HCT116 (cell line): ENCODE measurements around the gene TMEM132D. TPM values are rescaled to one million over a fixed set of nuclear protein-coding genes. Genes with fewer than 3 reads are reported as not detected.

ENCODE experiments used
- ATAC-seq: fragments of 200-7000 bp; cut with Tn5 transposase; 2 replicates; pipeline ENCODE4 v1.9.1; 2020; ENCODE audit warnings: mild to moderate bottlenecking, moderate library complexity
- BruUV-seq: library from RNA; stranded (reverse); fragments of 400-500 nt; replicated peaks from 2 replicates; lab custom pipeline; 2021; lab: Mats Ljungman, UMichigan
- CTCF ChIA-PET: fragments of 300-600 bp; sonication (Branson Sonifier 250); formaldehyde crosslinking; loops from one replicate; lab custom pipeline; 2021; ENCODE audit warnings: antibody characterized with exemption; lab: Charles Lee
- POLR2A ChIA-PET: fragments of 300-600, 350-600 bp; sonication (Branson Sonifier 250); formaldehyde crosslinking; loops from one replicate; lab custom pipeline; 2021; ENCODE audit warnings: antibody characterized with exemption; lab: Charles Lee
- RAD21 ChIA-PET, 2 experiments: fragments of 300-600 bp; sonication (Branson Sonifier 250); formaldehyde crosslinking; loops; one replicate each; lab custom pipeline; 2023; ENCODE audit warnings: low total read pairs in 2 of 2; ENCODE audit not compliant: uncharacterized antibody in 2 of 2, unreplicated experiment in 2 of 2, low non-redundant PET in 1 of 2; lab: Charles Lee
- DNase-seq: peaks from one replicate; pipeline ENCODE4 v3.0.0-alpha.2; 2010; ENCODE audit warnings: low read depth, low spot score
- H2AFZ ChIP-seq: fragments of 200-600 bp; shearing (Covaris generic), sonication (generic); 2 replicates; pipeline ENCODE4 v1.6.1; 2017; ENCODE audit warnings: low read depth, mixed run types, mixed read lengths, antibody characterized with exemption, low read length; ENCODE audit not compliant: poor library complexity, severe bottlenecking
- H3K27ac ChIP-seq: 2 replicates; pipeline ENCODE4 v1.5.1; 2012; ENCODE audit warnings: low read depth, low read length
- H3K27me3 ChIP-seq: fragments of 200-600 bp; sonication (generic); 2 replicates; pipeline ENCODE4 v1.6.1; 2016; ENCODE audit warnings: mixed run types, low read length, mixed read lengths; ENCODE audit not compliant: insufficient read depth
- H3K36me3 ChIP-seq, 2 experiments: fragments of 200-500 bp in 1 of 2; fragments of 200-600 bp in 1 of 2; sonication (Bioruptor generic) in 1 of 2; sonication (generic) in 1 of 2; 2 replicates each; pipeline versions ENCODE4 v1.5.1 to v1.6.1; 2014 to 2016; ENCODE audit warnings: low read length in 2 of 2, inconsistent platforms in 1 of 2, mixed read lengths in 1 of 2, mixed run types in 1 of 2; ENCODE audit not compliant: insufficient read depth in 2 of 2, control insufficient read depth in 1 of 2
- H3K4me1 ChIP-seq, 2 experiments: fragments of 200-600 bp in 1 of 2; sonication (generic) in 1 of 2; 2 replicates each; pipeline versions ENCODE4 v1.5.1 to v1.6.1; 2012 to 2017; ENCODE audit warnings: low read length in 2 of 2, inconsistent platforms in 1 of 2, mild to moderate bottlenecking in 1 of 2, mixed read lengths in 1 of 2, mixed run types in 1 of 2, moderate library complexity in 1 of 2; ENCODE audit not compliant: insufficient read depth in 2 of 2, control insufficient read depth in 1 of 2
- H3K4me2 ChIP-seq: fragments of 200-600 bp; sonication (generic); 2 replicates; pipeline ENCODE4 v1.6.1; 2017; ENCODE audit warnings: mixed run types, low read length, mixed read lengths
- H3K4me3 ChIP-seq, 2 experiments: fragments of 200-600 bp in 1 of 2; sonication (generic) in 1 of 2; replicated peaks in 1 of 2; 2 replicates each; pipeline ENCODE4 v1.5.1; 2011 to 2016; ENCODE audit warnings: low read length in 2 of 2, control low read depth in 1 of 2, low read depth in 1 of 2, mild to moderate bottlenecking in 1 of 2, mixed read lengths in 1 of 2, mixed run types in 1 of 2
- H3K79me2 ChIP-seq: fragments of 200-600 bp; sonication (generic); 2 replicates; pipeline ENCODE4 v1.6.1; 2017; ENCODE audit warnings: mild to moderate bottlenecking, mixed run types, low read length, moderate library complexity, mixed read lengths; ENCODE audit not compliant: insufficient read depth
- H3K9ac ChIP-seq: fragments of 200-600 bp; sonication (generic); 2 replicates; pipeline ENCODE4 v1.6.1; 2016; ENCODE audit warnings: low read length, mixed read lengths
- H3K9me2 ChIP-seq: fragments of 200-600 bp; sonication (generic), shearing (Covaris generic); 2 replicates; pipeline ENCODE4 v1.6.1; 2017; ENCODE audit warnings: mixed run types, mild to moderate bottlenecking, moderate library complexity; ENCODE audit not compliant: insufficient read depth
- H3K9me3 ChIP-seq, 2 experiments: fragments of 200-500 bp in 1 of 2; fragments of 200-600 bp in 1 of 2; sonication (Bioruptor generic) in 1 of 2; sonication (generic) in 1 of 2; 2 replicates each; pipeline ENCODE4 v1.6.1; 2014 to 2017; ENCODE audit warnings: low read length in 2 of 2, mixed read lengths in 2 of 2, inconsistent platforms in 1 of 2, low read depth in 1 of 2, mild to moderate bottlenecking in 1 of 2, mixed run types in 1 of 2, moderate library complexity in 1 of 2; ENCODE audit not compliant: control insufficient read depth in 1 of 2, insufficient read depth in 1 of 2
- H4K20me1 ChIP-seq: fragments of 200-600 bp; sonication (generic), shearing (Covaris generic); 2 replicates; pipeline ENCODE4 v1.6.1; 2017; ENCODE audit warnings: mixed run types, mild to moderate bottlenecking, moderate library complexity; ENCODE audit not compliant: insufficient read depth
- CBX3 ChIP-seq: IDR thresholded peaks from 2 replicates; pipeline ENCODE4 v1.6.1; 2012; ENCODE audit warnings: low read depth
- CEBPB ChIP-seq: IDR thresholded peaks from 2 replicates; pipeline ENCODE4 v1.6.1; 2012; ENCODE audit warnings: low read depth
- EGR1 ChIP-seq: IDR thresholded peaks from 2 replicates; pipeline ENCODE4 v1.6.1; 2012; ENCODE audit warnings: low read depth
- ELF1 ChIP-seq: IDR thresholded peaks from 2 replicates; pipeline ENCODE4 v1.6.1; 2012; ENCODE audit warnings: low read depth, borderline replicate concordance
- EZH2 ChIP-seq: fragments of 200-600 bp; sonication (generic); IDR thresholded peaks from 2 replicates; pipeline ENCODE4 v1.6.1; 2017; ENCODE audit warnings: antibody characterized with exemption, mixed run types
- EZH2phosphoT487 ChIP-seq: fragments of 200-600 bp; IDR thresholded peaks from 2 replicates; pipeline ENCODE4 v1.6.1; 2018; ENCODE audit warnings: antibody characterized with exemption, borderline replicate concordance
- POLR2A ChIP-seq: IDR thresholded peaks from 2 replicates; pipeline ENCODE4 v1.7.0; 2011; ENCODE audit warnings: borderline replicate concordance; ENCODE audit not compliant: insufficient read depth, insufficient read length; ENCODE audit errors: extremely low read depth
- RAD21 ChIP-seq: IDR thresholded peaks from 2 replicates; pipeline ENCODE4 v1.6.1; 2012; ENCODE audit warnings: low read depth, mild to moderate bottlenecking
- SIN3A ChIP-seq: IDR thresholded peaks from 2 replicates; pipeline ENCODE4 v1.6.1; 2012; ENCODE audit warnings: low read depth
- SRF ChIP-seq: IDR thresholded peaks from 2 replicates; pipeline ENCODE4 v1.6.1; 2012; ENCODE audit warnings: low read depth
- TCF7L2 ChIP-seq: IDR thresholded peaks from 2 replicates; pipeline ENCODE4 v1.7.0; 2011; ENCODE audit warnings: borderline replicate concordance, inconsistent platforms; ENCODE audit not compliant: insufficient read depth, insufficient read length; ENCODE audit errors: extremely low read depth
- ZFX ChIP-seq: fragments of 450-650 bp; IDR thresholded peaks from 2 replicates; pipeline ENCODE4 v1.6.1; 2017
- ZNF274 ChIP-seq: fragments of 200-500 bp; sonication (Bioruptor generic); IDR thresholded peaks from 2 replicates; pipeline ENCODE4 v1.6.1; 2014; ENCODE audit warnings: mild to moderate bottlenecking, low read depth, low read length, inconsistent platforms
- intact Hi-C: fragments of 100-400 bp; cut with micrococcal nuclease; formaldehyde crosslinking; loops from 2 replicates; pipeline ENCODE4 v1.10.0; 2022
- total RNA-seq: library from RNA; stranded (reverse); gene quantifications from one replicate; pipeline ENCODE4 v1.2.1, GENCODE V29; 2021; ENCODE audit not compliant: unreplicated experiment
- TF ChIP-seq, protein P1 (sequence below): IDR thresholded peaks from 2 replicates; pipeline ENCODE4 v1.6.1; 2012; ENCODE audit warnings: low read depth
- TF ChIP-seq, protein P2 (sequence below): IDR thresholded peaks from 2 replicates; pipeline ENCODE4 v1.6.1; 2012

Gene TMEM132D
- total RNA-seq, 1 experiment from 2014 or later = not detected

DNA sequence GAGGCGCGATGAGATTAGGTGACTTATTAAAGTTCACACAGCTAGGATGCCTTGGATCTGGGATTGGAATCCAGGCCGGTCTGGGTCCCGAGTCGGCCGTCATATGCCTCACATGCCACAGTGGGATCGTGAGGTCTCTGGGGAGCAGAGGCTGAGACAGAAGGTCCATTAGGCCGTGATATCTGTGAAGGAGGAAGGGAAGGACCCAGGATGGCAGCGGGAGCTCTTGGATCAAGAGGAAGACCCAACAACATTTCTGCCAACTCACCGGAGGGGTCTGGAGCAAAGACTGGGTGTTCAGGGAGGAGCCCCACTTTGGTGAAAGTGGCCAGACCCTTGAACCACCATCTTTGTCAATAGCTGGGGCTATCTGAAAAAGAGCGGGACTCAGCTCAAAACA, 807.6 kb downstream of the TMEM132D start:
- H3K9ac ChIP-seq = no peak overlapping the region
- BruUV-seq = no TSS peak
- no peaks in the 10 kb centered on the region for H3K9me2 ChIP-seq
- ATAC-seq (no peak), DNase-seq (no peak)
- ChIA-PET POLR2A (no interaction called here), CTCF (no interaction called here), RAD21 (no interaction called here)
- TF ChIP-seq TCF7L2 = no peak
- no peak for TF ChIP-seq CEBPB
- no peak for TF ChIP-seq SIN3A
- TF ChIP-seq EZH2phosphoT487 = no peak
- TF ChIP-seq, protein P1, sequence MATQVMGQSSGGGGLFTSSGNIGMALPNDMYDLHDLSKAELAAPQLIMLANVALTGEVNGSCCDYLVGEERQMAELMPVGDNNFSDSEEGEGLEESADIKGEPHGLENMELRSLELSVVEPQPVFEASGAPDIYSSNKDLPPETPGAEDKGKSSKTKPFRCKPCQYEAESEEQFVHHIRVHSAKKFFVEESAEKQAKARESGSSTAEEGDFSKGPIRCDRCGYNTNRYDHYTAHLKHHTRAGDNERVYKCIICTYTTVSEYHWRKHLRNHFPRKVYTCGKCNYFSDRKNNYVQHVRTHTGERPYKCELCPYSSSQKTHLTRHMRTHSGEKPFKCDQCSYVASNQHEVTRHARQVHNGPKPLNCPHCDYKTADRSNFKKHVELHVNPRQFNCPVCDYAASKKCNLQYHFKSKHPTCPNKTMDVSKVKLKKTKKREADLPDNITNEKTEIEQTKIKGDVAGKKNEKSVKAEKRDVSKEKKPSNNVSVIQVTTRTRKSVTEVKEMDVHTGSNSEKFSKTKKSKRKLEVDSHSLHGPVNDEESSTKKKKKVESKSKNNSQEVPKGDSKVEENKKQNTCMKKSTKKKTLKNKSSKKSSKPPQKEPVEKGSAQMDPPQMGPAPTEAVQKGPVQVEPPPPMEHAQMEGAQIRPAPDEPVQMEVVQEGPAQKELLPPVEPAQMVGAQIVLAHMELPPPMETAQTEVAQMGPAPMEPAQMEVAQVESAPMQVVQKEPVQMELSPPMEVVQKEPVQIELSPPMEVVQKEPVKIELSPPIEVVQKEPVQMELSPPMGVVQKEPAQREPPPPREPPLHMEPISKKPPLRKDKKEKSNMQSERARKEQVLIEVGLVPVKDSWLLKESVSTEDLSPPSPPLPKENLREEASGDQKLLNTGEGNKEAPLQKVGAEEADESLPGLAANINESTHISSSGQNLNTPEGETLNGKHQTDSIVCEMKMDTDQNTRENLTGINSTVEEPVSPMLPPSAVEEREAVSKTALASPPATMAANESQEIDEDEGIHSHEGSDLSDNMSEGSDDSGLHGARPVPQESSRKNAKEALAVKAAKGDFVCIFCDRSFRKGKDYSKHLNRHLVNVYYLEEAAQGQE = no peak
- TF ChIP-seq CBX3 = no peak
- no peak for TF ChIP-seq EZH2
- H3K9me3 ChIP-seq = peaks cover 5 to 10% of the 10 kb centered on the region in 2 experiments; a peak in 2 of 4 replicates
- no peaks in the 10 kb centered on the region for H4K20me1 ChIP-seq
- no peak overlapping the region for H3K27ac ChIP-seq
- intact Hi-C loops = no loop called here
- no peak overlapping the region for H3K4me3 ChIP-seq
- H2AFZ ChIP-seq = no peak overlapping the region
- H3K79me2 ChIP-seq = no peaks in the 10 kb centered on the region
- H3K36me3 ChIP-seq = no peaks in the 10 kb centered on the region
- no peaks in the 10 kb centered on the region for H3K27me3 ChIP-seq
- no peak overlapping the region for H3K4me2 ChIP-seq
- H3K4me1 ChIP-seq = no peaks in the 10 kb centered on the region

DNA sequence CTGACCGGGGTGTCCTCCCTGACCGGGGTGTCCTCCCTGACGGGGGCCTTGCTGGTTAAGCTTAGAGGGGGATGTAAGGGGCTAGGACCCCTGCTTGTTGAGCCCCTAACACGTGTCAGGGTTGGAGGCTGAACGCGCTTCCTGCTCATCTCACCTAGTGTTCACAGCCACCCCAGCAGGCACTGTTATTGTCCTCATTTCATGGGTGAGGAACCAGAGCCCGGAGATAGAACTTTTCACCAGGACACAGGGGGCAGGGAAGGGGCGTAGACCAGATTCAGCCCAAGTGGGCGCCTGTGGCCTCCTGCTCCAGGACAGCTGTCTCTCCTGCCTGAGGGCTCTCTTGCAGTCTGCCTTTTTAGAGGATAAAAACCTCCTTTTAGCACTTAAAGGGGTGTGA, 814.2 kb downstream of the TMEM132D start:
- Histone ChIP-seq H3K9me2 (no peaks in the 10 kb centered on the region), H3K36me3 (no peaks in the 10 kb centered on the region), H3K9me3 (peaks cover 3 to 12% of the 10 kb centered on the region in 2 experiments; a peak in 2 of 4 replicates), H3K4me1 (no peaks in the 10 kb centered on the region), H3K4me3 (no peak overlapping the region), H3K79me2 (no peaks in the 10 kb centered on the region), H3K4me2 (no peak overlapping the region), H3K27ac (no peak overlapping the region), H3K27me3 (no peaks in the 10 kb centered on the region), H2AFZ (no peak overlapping the region), H3K9ac (no peak overlapping the region), H4K20me1 (no peaks in the 10 kb centered on the region)
- DNase-seq (no peak), ATAC-seq (no peak)
- ChIA-PET CTCF (no interaction called here), POLR2A (no interaction called here), RAD21 (no interaction called here)
- no TSS peak for BruUV-seq
- intact Hi-C loops = no loop called here
- no peak for TF ChIP-seq SIN3A
- TF ChIP-seq EZH2phosphoT487 = no peak
- no peak for TF ChIP-seq ELF1
- TF ChIP-seq RAD21 = no peak
- no peak for TF ChIP-seq POLR2A
- TF ChIP-seq, protein P1 = no peak
- TF ChIP-seq CBX3 = no peak
- TF ChIP-seq ZNF274 = no peak
- TF ChIP-seq SRF = no peak
- TF ChIP-seq ZFX = no peak
- no peak for TF ChIP-seq EGR1
- TF ChIP-seq CEBPB = no peak
- TF ChIP-seq, protein P2, sequence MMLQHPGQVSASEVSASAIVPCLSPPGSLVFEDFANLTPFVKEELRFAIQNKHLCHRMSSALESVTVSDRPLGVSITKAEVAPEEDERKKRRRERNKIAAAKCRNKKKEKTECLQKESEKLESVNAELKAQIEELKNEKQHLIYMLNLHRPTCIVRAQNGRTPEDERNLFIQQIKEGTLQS = no peak
